Karpas-422 (cell line): ENCODE measurements around the gene RESP18. TPM values are rescaled to one million over a fixed set of nuclear protein-coding genes. Genes with fewer than 3 reads are reported as not detected.

Source experiments
- DNase-seq: peaks from one replicate; pipeline ENCODE4 v3.0.0-alpha.2; 2015
- H2AFZ ChIP-seq: fragments of 200-600 bp; sonication (generic); 2 replicates; pipeline ENCODE4 v1.6.1; 2014; ENCODE audit warnings: antibody characterized with exemption, low read length, mixed read lengths
- H3K27ac ChIP-seq: fragments of 200-600 bp; sonication (generic); 2 replicates; pipeline ENCODE4 v1.5.1; 2014; ENCODE audit warnings: mild to moderate bottlenecking, low read length, moderate library complexity
- H3K27me3 ChIP-seq: fragments of 200-600 bp; sonication (generic); 2 replicates; pipeline ENCODE4 v1.6.1; 2014; ENCODE audit warnings: low read length, mixed read lengths
- H3K36me3 ChIP-seq: fragments of 200-600 bp; sonication (generic); 2 replicates; pipeline ENCODE4 v1.6.1; 2014; ENCODE audit warnings: low read length, mixed read lengths; ENCODE audit not compliant: insufficient read depth
- H3K4me1 ChIP-seq: fragments of 200-600 bp; sonication (generic); 2 replicates; pipeline ENCODE4 v1.6.1; 2014; ENCODE audit warnings: mild to moderate bottlenecking, low read length, mixed read lengths
- H3K4me2 ChIP-seq: fragments of 200-600 bp; sonication (generic); 2 replicates; pipeline ENCODE4 v1.6.1; 2014; ENCODE audit warnings: low read length, low read depth, mild to moderate bottlenecking; ENCODE audit not compliant: poor library complexity, severe bottlenecking
- H3K4me3 ChIP-seq: fragments of 200-600 bp; sonication (generic); 2 replicates; pipeline ENCODE4 v1.5.1; 2014; ENCODE audit warnings: mild to moderate bottlenecking, antibody characterized with exemption, low read length, mixed read lengths
- H3K79me2 ChIP-seq: fragments of 200-600 bp; sonication (generic); 2 replicates; pipeline ENCODE4 v1.6.1; 2014; ENCODE audit warnings: mild to moderate bottlenecking, low read length, mixed read lengths
- H3K9ac ChIP-seq: fragments of 200-600 bp; sonication (generic); 2 replicates; pipeline ENCODE4 v1.6.0; 2014; ENCODE audit warnings: low read length
- H3K9me2 ChIP-seq: fragments of 200-600 bp; sonication (generic), shearing (Covaris generic); replicated peaks from 2 replicates; pipeline ENCODE4 v1.6.0; 2014; ENCODE audit warnings: mild to moderate bottlenecking, low read length, moderate library complexity; ENCODE audit not compliant: insufficient read depth
- H3K9me3 ChIP-seq: fragments of 300-700, 200-600 bp; sonication (generic); 2 replicates; pipeline ENCODE4 v1.6.1; 2014; ENCODE audit warnings: low read length, mixed read lengths
- H4K20me1 ChIP-seq: fragments of 200-600 bp; sonication (generic); 2 replicates; pipeline ENCODE4 v1.6.1; 2014; ENCODE audit warnings: mild to moderate bottlenecking, antibody characterized with exemption, low read length, low read depth; ENCODE audit not compliant: insufficient read depth
- total RNA-seq: library from RNA; depleted of rRNA; stranded (reverse); fragments of >200 nt; shearing (Covaris generic); gene quantifications from 2 replicates; pipeline ENCODE4 v1.2.3, GENCODE V29; 2014; ENCODE audit warnings: low replicate concordance

RESP18 gene
- total RNA-seq, 1 experiment from 2014 or later: not detected

- Histone ChIP-seq H3K9me2 (no peaks in the 10 kb centered on the region), H2AFZ (no peak overlapping the region), H3K9ac (no peak overlapping the region), H3K4me3 (no peak overlapping the region), H3K4me1 (no peaks in the 10 kb centered on the region), H4K20me1 (no peaks in the 10 kb centered on the region), H3K36me3 (no peaks in the 10 kb centered on the region), H3K27me3 (no peaks in the 10 kb centered on the region), H3K79me2 (no peaks in the 10 kb centered on the region), H3K27ac (no peak overlapping the region), H3K4me2 (no peak overlapping the region), H3K9me3 (no peaks in the 10 kb centered on the region)
- DNase-seq: no peak
Measured at GRCh38 chr2:219358170-219359075, 25.9 kb upstream of the RESP18 start.

DNA sequence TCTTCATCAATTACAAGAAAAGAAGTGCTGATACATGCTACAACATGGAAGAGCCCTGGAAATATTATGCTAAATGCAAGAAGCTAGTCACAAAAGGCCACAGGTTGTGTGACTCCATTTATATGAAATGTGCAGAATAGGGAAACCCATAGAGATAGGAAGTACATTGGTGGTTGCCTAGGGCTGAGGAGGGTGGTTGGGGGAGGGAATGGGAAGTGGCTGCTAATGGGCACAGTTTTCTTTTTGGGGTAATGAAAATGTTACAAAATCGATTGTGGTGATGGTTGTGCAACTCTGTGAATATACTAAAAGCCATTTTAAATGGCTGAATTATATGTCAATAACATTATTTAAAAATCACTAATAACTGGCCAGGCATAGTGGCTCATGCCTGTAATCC lies 24.3 kb upstream of the RESP18 start:
- Histone ChIP-seq H3K9ac (no peak overlapping the region), H3K9me3 (no peaks in the 10 kb centered on the region), H4K20me1 (no peaks in the 10 kb centered on the region), H3K4me3 (no peak overlapping the region), H3K9me2 (no peaks in the 10 kb centered on the region), H3K27ac (no peak overlapping the region), H3K4me1 (no peaks in the 10 kb centered on the region), H2AFZ (no peak overlapping the region), H3K79me2 (no peaks in the 10 kb centered on the region), H3K4me2 (no peak overlapping the region), H3K27me3 (no peaks in the 10 kb centered on the region), H3K36me3 (no peaks in the 10 kb centered on the region)
- no peak for DNase-seq

DNA sequence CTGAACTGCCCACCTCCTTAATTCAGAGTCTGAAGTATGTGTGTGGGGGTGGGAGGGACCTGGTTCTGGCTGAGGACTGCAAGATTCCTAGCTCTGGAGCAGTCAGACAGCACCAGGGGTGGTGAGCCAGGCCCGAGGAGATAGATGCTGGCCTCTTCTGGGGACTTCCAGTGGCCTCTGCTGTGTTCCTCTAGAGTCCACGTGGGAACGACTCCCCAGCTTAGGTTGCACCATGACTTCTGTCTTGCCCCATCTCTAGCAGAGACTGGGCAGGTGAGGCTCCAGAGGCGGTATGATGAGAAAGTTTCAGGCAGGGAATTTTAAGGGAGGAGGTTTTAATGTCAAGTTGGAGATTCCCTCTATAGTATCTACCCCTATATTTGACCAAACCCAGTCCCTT lies 22.0 kb upstream of the RESP18 start:
- Histone ChIP-seq H4K20me1 (no peaks in the 10 kb centered on the region), H3K79me2 (no peaks in the 10 kb centered on the region), H3K4me3 (no peak overlapping the region), H2AFZ (no peak overlapping the region), H3K9ac (no peak overlapping the region), H3K9me2 (no peaks in the 10 kb centered on the region), H3K36me3 (no peaks in the 10 kb centered on the region), H3K4me1 (peaks cover 3% of the 10 kb centered on the region), H3K27ac (no peak overlapping the region), H3K27me3 (no peaks in the 10 kb centered on the region), H3K9me3 (no peaks in the 10 kb centered on the region), H3K4me2 (no peak overlapping the region)
- no peak for DNase-seq

DNA sequence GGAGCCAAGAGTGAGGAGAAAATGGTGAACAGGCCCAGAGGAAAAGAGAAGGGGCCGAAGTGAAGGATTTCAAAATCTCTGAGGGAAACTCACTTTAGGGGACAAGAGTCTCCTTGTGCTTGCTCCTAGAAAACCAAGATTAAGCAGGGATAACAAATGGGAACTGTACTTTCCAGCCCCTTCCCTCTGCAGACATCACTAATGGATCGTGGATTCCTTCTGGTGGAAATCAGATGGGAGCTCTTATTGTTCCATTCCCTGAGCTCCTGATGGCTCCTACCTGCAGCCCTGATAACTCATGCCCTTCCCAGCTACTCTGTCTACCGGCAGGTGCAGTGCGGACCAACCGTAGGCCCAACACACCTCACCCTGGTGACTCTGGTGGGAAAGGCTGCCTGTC lies 20.6 kb upstream of the RESP18 start:
- H3K4me2 ChIP-seq: no peak overlapping the region
- H3K9ac ChIP-seq: no peak overlapping the region
- no peak overlapping the region for H2AFZ ChIP-seq
- no peaks in the 10 kb centered on the region for H3K79me2 ChIP-seq
- H3K9me2 ChIP-seq: no peaks in the 10 kb centered on the region
- no peak overlapping the region for H3K4me3 ChIP-seq
- H3K4me1 ChIP-seq: peaks cover 3% of the 10 kb centered on the region
- no peaks in the 10 kb centered on the region for H3K27me3 ChIP-seq
- H3K36me3 ChIP-seq: no peaks in the 10 kb centered on the region
- no peaks in the 10 kb centered on the region for H4K20me1 ChIP-seq
- H3K27ac ChIP-seq: no peak overlapping the region
- DNase-seq: no peak
- no peaks in the 10 kb centered on the region for H3K9me3 ChIP-seq

DNA sequence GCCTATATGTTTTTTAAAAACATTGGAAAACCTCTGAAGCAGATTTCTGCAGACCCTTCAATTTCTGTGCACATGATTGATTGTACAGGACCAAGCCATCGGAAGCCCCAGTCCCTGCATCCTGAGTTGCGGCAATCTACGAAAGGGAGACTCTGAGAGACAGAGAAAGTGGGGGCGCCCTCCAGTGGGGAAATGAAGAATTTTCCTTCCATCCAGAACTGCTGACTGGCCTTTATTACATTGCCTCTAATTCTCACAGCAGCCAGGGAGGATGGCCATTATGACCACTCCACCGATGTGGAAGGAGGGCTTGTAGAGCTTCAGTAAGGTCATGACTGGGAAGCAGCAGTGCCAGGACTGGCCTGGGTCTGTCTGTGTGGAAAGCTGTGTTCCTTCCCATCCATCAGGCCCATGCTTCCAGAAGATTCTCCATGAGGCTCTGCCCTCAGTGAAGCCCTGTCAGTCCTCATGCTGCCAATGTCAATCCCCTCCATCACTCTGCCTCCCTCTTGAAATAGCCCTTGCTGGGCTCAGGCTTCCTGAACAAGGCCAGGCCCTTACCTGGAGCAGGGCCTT lies 20.0 kb upstream of the RESP18 start:
- Histone ChIP-seq H3K27ac (no peak overlapping the region), H3K4me3 (no peak overlapping the region), H2AFZ (no peak overlapping the region), H3K36me3 (no peaks in the 10 kb centered on the region), H3K9ac (no peak overlapping the region), H3K27me3 (no peaks in the 10 kb centered on the region), H3K4me2 (no peak overlapping the region), H3K79me2 (no peaks in the 10 kb centered on the region), H3K9me2 (no peaks in the 10 kb centered on the region), H3K9me3 (no peaks in the 10 kb centered on the region), H4K20me1 (no peaks in the 10 kb centered on the region), H3K4me1 (peaks cover 3% of the 10 kb centered on the region)
- peak; percentile 89 for DNase-seq

- Histone ChIP-seq H3K4me1 (peaks cover 3% of the 10 kb centered on the region), H3K36me3 (no peaks in the 10 kb centered on the region), H2AFZ (no peak overlapping the region), H3K9me3 (no peaks in the 10 kb centered on the region), H3K27ac (no peak overlapping the region), H4K20me1 (no peaks in the 10 kb centered on the region), H3K9me2 (no peaks in the 10 kb centered on the region), H3K79me2 (no peaks in the 10 kb centered on the region), H3K27me3 (no peaks in the 10 kb centered on the region), H3K4me3 (no peak overlapping the region), H3K9ac (no peak overlapping the region), H3K4me2 (no peak overlapping the region)
- no peak for DNase-seq
Measured at GRCh38 chr2:219350710-219351221, 18.2 kb upstream of the RESP18 start.

GRCh38 chr2:219350215-219350614 lies 17.7 kb upstream of the RESP18 start:
- no peak for DNase-seq
- Histone ChIP-seq H2AFZ (no peak overlapping the region), H3K79me2 (no peaks in the 10 kb centered on the region), H3K27ac (no peak overlapping the region), H3K9me3 (no peaks in the 10 kb centered on the region), H3K4me3 (no peak overlapping the region), H3K4me2 (no peak overlapping the region), H3K9ac (no peak overlapping the region), H3K4me1 (peaks cover 3% of the 10 kb centered on the region), H3K9me2 (no peaks in the 10 kb centered on the region), H4K20me1 (no peaks in the 10 kb centered on the region), H3K27me3 (no peaks in the 10 kb centered on the region), H3K36me3 (no peaks in the 10 kb centered on the region)

GRCh38 chr2:219344751-219345430 lies 12.3 kb upstream of the RESP18 start:
- Histone ChIP-seq H3K27me3 (no peaks in the 10 kb centered on the region), H3K36me3 (no peaks in the 10 kb centered on the region), H3K79me2 (no peaks in the 10 kb centered on the region), H3K9me2 (no peaks in the 10 kb centered on the region), H4K20me1 (no peaks in the 10 kb centered on the region), H3K4me1 (no peaks in the 10 kb centered on the region), H3K4me3 (no peak overlapping the region), H3K4me2 (no peak overlapping the region), H3K9ac (no peak overlapping the region), H2AFZ (no peak overlapping the region), H3K27ac (no peak overlapping the region), H3K9me3 (no peaks in the 10 kb centered on the region)
- no peak for DNase-seq
